ENCODE results near the gene OR4P4.

DNA sequence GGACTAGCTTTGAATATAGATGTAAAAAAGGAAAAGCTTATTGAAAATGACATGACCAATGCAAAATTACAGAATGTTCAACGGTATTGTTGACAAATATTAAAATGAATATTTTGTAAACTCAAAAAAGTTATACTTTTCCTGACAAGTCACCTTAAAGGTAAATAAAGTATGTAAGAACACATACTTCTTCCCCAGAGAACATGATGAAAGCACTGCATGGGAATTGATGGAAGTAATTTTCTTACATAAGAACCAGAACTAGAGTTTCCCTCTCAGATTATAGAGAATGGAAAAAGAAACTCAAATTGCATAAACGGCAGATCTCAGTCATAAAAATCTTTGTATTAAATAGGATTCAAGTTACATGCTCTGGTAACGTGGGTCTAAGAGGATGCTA is at the start of gene OR4P4:
- TF ChIP-seq EZH2 (IDR thresholded peaks at IDR 0.05; ENCODE audit: insufficient read depth, poor library complexity, severe bottlenecking) = no peak
- TF ChIP-seq EZH2phosphoT487 (IDR thresholded peaks at IDR 0.05; ENCODE audit: insufficient read depth, low read depth) = no peak
